NCI-H146 (cell line): Measurements from ENCODE around the gene THOP1.
A peak's percentile ranks its signal among the peaks of the same experiment; 100 is the strongest.

Experiments
- DNase-seq: peaks from one replicate; lab custom pipeline; 2025; lab: John Stamatoyannopoulos, UW

THOP1 gene

GRCh38 chr19:2762783-2763496 is 22.4 kb upstream of the THOP1 start:
- DNase-seq: no peak

GRCh38 chr19:2763687-2764086 is 21.6 kb upstream of the THOP1 start:
- DNase-seq: no peak

- no peak for DNase-seq
Measured at GRCh38 chr19:2764945-2765344, 20.4 kb upstream of the THOP1 start.

GRCh38 chr19:2765376-2765775 is 19.9 kb upstream of the THOP1 start:
- DNase-seq: no peak

GRCh38 chr19:2766594-2767372 is 18.5 kb upstream of the THOP1 start:
- no peak for DNase-seq

GRCh38 chr19:2767688-2768087 is 17.6 kb upstream of the THOP1 start:
- no peak for DNase-seq

- DNase-seq: no peak
Measured at GRCh38 chr19:2768365-2769132, 16.8 kb upstream of the THOP1 start.

GRCh38 chr19:2769218-2769617 is 16.1 kb upstream of the THOP1 start:
- no peak for DNase-seq

GRCh38 chr19:2770055-2771013 is 15.0 kb upstream of the THOP1 start:
- DNase-seq: no peak

- DNase-seq: no peak
Measured at GRCh38 chr19:2771786-2772674, 13.3 kb upstream of the THOP1 start.

GRCh38 chr19:2774083-2774679 is 11.1 kb upstream of the THOP1 start:
- no peak for DNase-seq

GRCh38 chr19:2774953-2775555 is 10.2 kb upstream of the THOP1 start:
- DNase-seq: no peak

GRCh38 chr19:2775556-2776430 is 9.5 kb upstream of the THOP1 start:
- DNase-seq: no peak

- DNase-seq: no peak
Measured at GRCh38 chr19:2777952-2778683, 7.2 kb upstream of the THOP1 start.

GRCh38 chr19:2779121-2779740 is 6.1 kb upstream of the THOP1 start:
- DNase-seq: no peak

GRCh38 chr19:2780284-2780683 is 5.0 kb upstream of the THOP1 start:
- DNase-seq: no peak

- peak; percentile 83 for DNase-seq
Measured at GRCh38 chr19:2782329-2782935, 2.9 kb upstream of the THOP1 start.
